OCI-LY7 (cell line): ENCODE data around the gene GLIS1. TPM values are rescaled to one million over a fixed set of nuclear protein-coding genes. Genes with fewer than 3 reads are reported as not detected.

ENCODE experiments used
- BruUV-seq: library from RNA; stranded (reverse); fragments of 400-500 nt; replicated peaks from 2 replicates; lab custom pipeline; 2021; lab: Mats Ljungman, UMichigan
- CTCF ChIA-PET: fragments of 300-600 bp; sonication (Branson Sonifier 250); formaldehyde crosslinking; loops from one replicate; lab custom pipeline; 2022; ENCODE audit warnings: antibody characterized with exemption; ENCODE audit not compliant: unreplicated experiment; lab: Charles Lee
- POLR2A ChIA-PET: fragments of 300-600 bp; sonication (Branson Sonifier 250); formaldehyde crosslinking; loops from one replicate; lab custom pipeline; 2022; ENCODE audit warnings: antibody characterized with exemption; lab: Charles Lee
- DNase-seq: peaks from one replicate; pipeline ENCODE4 v3.0.0-alpha.2; 2015; ENCODE audit warnings: low spot score
- H2AFZ ChIP-seq: fragments of 200-600 bp; sonication (generic), shearing (Covaris generic); 2 replicates; pipeline ENCODE4 v1.6.1; 2014; ENCODE audit warnings: mild to moderate bottlenecking, antibody characterized with exemption, low read length, moderate library complexity
- H3K27ac ChIP-seq: fragments of 200-600 bp; sonication (generic); 2 replicates; pipeline ENCODE4 v1.5.1; 2014; ENCODE audit warnings: mixed run types, low read depth, mild to moderate bottlenecking, moderate library complexity, low read length, inconsistent platforms; ENCODE audit not compliant: poor library complexity, severe bottlenecking
- H3K36me3 ChIP-seq: fragments of 200-600 bp; sonication (generic); 2 replicates; pipeline ENCODE4 v1.6.1; 2014; ENCODE audit warnings: mild to moderate bottlenecking, antibody characterized with exemption, low read length, moderate library complexity, mixed read lengths; ENCODE audit not compliant: insufficient read depth
- H3K4me1 ChIP-seq: fragments of 200-600 bp; sonication (generic); 2 replicates; pipeline ENCODE4 v1.5.1; 2014; ENCODE audit warnings: mild to moderate bottlenecking, low read length; ENCODE audit not compliant: insufficient read depth, poor library complexity, severe bottlenecking
- H3K4me2 ChIP-seq: fragments of 200-600 bp; sonication (generic); 2 replicates; pipeline ENCODE4 v1.6.1; 2014; ENCODE audit warnings: mild to moderate bottlenecking, low read length
- H3K4me3 ChIP-seq: fragments of 200-600 bp; sonication (generic); 2 replicates; pipeline ENCODE4 v1.5.1; 2014; ENCODE audit warnings: mild to moderate bottlenecking, low read depth, low read length; ENCODE audit not compliant: poor library complexity, severe bottlenecking
- H3K79me2 ChIP-seq: fragments of 200-600 bp; sonication (generic); 2 replicates; pipeline ENCODE4 v1.6.1; 2016; ENCODE audit warnings: low read depth, mild to moderate bottlenecking, low read length, moderate library complexity, mixed read lengths; ENCODE audit not compliant: insufficient read depth
- H3K9me2 ChIP-seq: fragments of 200-600 bp; sonication (generic); 2 replicates; pipeline ENCODE4 v1.6.1; 2016; ENCODE audit warnings: mild to moderate bottlenecking, low read length, mixed read lengths; ENCODE audit not compliant: insufficient read depth
- H3K9me3 ChIP-seq: fragments of 200-600 bp; sonication (generic); 2 replicates; pipeline ENCODE4 v1.6.1; 2014; ENCODE audit warnings: mild to moderate bottlenecking, mixed run types, low read length, mixed read lengths
- H4K20me1 ChIP-seq: fragments of 200-600 bp; sonication (generic); 2 replicates; pipeline ENCODE4 v1.6.1; 2014; ENCODE audit warnings: mild to moderate bottlenecking, antibody characterized with exemption, low read length, moderate library complexity, mixed read lengths; ENCODE audit not compliant: insufficient read depth
- EZH2phosphoT487 ChIP-seq: fragments of 200-600 bp; sonication (generic); IDR thresholded peaks from 2 replicates; pipeline ENCODE4 v1.6.1; 2018; ENCODE audit warnings: low read depth, borderline replicate concordance, mild to moderate bottlenecking, mixed run types, antibody characterized with exemption, low read length, moderate library complexity, mixed read lengths
- intact Hi-C: fragments of 100-400 bp; cut with micrococcal nuclease; formaldehyde crosslinking; loops from one replicate; pipeline ENCODE4 v1.10.0; 2022; ENCODE audit not compliant: unreplicated experiment
- total RNA-seq, 2 experiments: library from RNA; depleted of rRNA in 1 of 2; stranded (reverse); fragments of >200 nt in 1 of 2; shearing (Covaris generic) in 1 of 2; gene quantifications; 2 replicates each; pipeline ENCODE4 v1.2.3, GENCODE V29; 2014 to 2022
- TF ChIP-seq, protein P1 (sequence below): fragments of 200-600 bp; sonication (generic); conservative IDR thresholded peaks from 2 replicates; pipeline ENCODE4 v1.5.1; 2014; ENCODE audit warnings: mild to moderate bottlenecking, antibody characterized with exemption, low read length, moderate library complexity, mixed read lengths

Gene GLIS1
- total RNA-seq, 2 experiments from 2014 or later: not detected

DNA sequence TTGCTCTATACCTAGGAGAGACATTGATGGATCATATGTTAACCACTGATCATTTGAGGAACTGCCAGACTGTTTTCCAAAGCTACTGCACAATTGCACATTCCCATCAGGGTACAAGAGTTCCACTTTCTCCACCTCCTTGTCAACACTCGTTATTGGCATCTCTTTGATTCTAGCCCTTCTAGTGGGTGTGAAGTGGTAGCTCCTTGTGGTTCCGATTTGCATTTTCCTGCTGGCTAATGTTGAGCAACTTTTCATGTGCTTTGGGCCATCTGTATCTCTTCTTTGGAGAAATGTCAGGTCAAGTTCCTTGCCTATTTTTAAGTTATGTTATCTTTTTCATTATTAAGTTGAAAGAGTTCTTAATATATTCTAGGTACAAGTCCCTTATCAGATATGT lies 189.7 kb downstream of the GLIS1 start:
- intact Hi-C loops: no loop called here
- TF ChIP-seq EZH2phosphoT487: no peak
- TF ChIP-seq, protein P1, sequence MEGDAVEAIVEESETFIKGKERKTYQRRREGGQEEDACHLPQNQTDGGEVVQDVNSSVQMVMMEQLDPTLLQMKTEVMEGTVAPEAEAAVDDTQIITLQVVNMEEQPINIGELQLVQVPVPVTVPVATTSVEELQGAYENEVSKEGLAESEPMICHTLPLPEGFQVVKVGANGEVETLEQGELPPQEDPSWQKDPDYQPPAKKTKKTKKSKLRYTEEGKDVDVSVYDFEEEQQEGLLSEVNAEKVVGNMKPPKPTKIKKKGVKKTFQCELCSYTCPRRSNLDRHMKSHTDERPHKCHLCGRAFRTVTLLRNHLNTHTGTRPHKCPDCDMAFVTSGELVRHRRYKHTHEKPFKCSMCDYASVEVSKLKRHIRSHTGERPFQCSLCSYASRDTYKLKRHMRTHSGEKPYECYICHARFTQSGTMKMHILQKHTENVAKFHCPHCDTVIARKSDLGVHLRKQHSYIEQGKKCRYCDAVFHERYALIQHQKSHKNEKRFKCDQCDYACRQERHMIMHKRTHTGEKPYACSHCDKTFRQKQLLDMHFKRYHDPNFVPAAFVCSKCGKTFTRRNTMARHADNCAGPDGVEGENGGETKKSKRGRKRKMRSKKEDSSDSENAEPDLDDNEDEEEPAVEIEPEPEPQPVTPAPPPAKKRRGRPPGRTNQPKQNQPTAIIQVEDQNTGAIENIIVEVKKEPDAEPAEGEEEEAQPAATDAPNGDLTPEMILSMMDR: no peak
- H3K27ac ChIP-seq: no peak overlapping the region
- BruUV-seq: no TSS peak
- CTCF ChIA-PET: no interaction called here
- no peak overlapping the region for H2AFZ ChIP-seq
- H3K4me2 ChIP-seq: no peak overlapping the region
- H3K36me3 ChIP-seq: no peaks in the 10 kb centered on the region
- no peaks in the 10 kb centered on the region for H3K9me3 ChIP-seq
- POLR2A ChIA-PET: interaction anchor here (0.9 kb wide), 1 partner anchor 19 kb away, joined by 3 read pairs; no protein-coding TSS in a partner anchor
- H3K79me2 ChIP-seq: no peaks in the 10 kb centered on the region
- H4K20me1 ChIP-seq: no peaks in the 10 kb centered on the region
- no peaks in the 10 kb centered on the region for H3K9me2 ChIP-seq
- DNase-seq: no peak
- no peak overlapping the region for H3K4me3 ChIP-seq
- H3K4me1 ChIP-seq: no peaks in the 10 kb centered on the region

DNA sequence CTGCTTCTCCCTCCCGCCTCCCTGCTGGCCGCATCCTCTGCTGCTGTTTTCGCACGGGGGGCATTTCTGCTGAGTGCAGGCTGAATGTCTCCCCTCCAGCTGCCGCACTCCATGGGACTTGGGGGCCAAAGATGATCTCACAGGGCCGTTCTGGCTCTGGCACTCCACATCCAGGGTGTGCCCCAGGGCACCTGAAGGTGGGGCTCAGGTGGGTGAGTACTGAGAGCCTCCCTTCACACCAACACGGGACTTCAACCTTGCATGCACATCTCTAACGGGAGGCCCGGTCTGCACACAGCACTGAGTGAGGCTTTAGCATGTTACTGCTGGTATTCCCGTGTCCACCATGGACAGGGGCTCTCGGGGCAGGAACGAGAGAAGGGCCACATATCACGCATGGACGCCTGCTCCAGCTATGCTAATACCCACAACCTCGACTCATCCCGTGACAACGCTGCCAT lies 190.9 kb downstream of the GLIS1 start:
- POLR2A ChIA-PET: no interaction called here
- no peak overlapping the region for H3K27ac ChIP-seq
- H4K20me1 ChIP-seq: no peaks in the 10 kb centered on the region
- no peak overlapping the region for H2AFZ ChIP-seq
- H3K4me1 ChIP-seq: no peaks in the 10 kb centered on the region
- H3K36me3 ChIP-seq: no peaks in the 10 kb centered on the region
- H3K4me2 ChIP-seq: no peak overlapping the region
- no peaks in the 10 kb centered on the region for H3K9me3 ChIP-seq
- no TSS peak for BruUV-seq
- no peak for TF ChIP-seq EZH2phosphoT487
- TF ChIP-seq, protein P1: no peak
- no peaks in the 10 kb centered on the region for H3K9me2 ChIP-seq
- no peak for DNase-seq
- CTCF ChIA-PET: no interaction called here
- intact Hi-C loops: no loop called here
- H3K79me2 ChIP-seq: no peaks in the 10 kb centered on the region
- no peak overlapping the region for H3K4me3 ChIP-seq

DNA sequence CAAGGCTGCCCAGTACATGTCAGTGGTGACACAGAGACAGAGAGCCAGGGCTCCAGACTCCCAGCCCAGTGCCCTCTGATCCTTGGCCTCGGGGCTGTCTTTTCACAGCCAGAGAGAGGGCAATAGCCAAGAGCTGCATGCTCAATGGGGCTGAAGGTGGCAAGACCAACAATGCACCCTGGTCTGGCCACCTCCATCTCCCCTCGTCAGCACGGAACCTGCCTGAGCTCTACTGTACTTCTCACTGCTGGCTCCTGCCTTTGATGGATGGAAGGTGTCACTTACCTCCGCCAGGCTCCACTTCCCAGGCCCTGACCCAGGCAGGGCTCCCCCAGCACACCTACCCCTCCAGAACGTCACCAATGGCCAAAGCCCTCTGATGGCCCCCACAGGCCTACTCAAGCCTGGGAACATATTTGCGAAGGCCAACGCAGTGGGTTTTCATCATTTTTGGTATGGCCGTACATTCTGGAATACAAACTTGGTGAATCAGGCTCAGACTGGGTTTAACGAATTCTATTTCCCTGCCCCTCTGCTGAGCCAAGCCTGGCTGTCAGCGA lies 191.7 kb downstream of the GLIS1 start:
- Histone ChIP-seq H3K79me2 (no peaks in the 10 kb centered on the region), H3K27ac (no peak overlapping the region), H3K4me2 (no peak overlapping the region), H3K4me1 (no peaks in the 10 kb centered on the region), H3K36me3 (no peaks in the 10 kb centered on the region), H3K9me2 (no peaks in the 10 kb centered on the region), H4K20me1 (no peaks in the 10 kb centered on the region), H3K9me3 (no peaks in the 10 kb centered on the region), H3K4me3 (no peak overlapping the region), H2AFZ (no peak overlapping the region)
- no TSS peak for BruUV-seq
- ChIA-PET POLR2A (no interaction called here), CTCF (no interaction called here)
- DNase-seq: no peak
- intact Hi-C loops: no loop called here
- no peak for TF ChIP-seq EZH2phosphoT487
- TF ChIP-seq, protein P1: no peak
